NCI-H82 treated with DMSO at 0.1 percent for 48 hours (cell line): ENCODE measurements around the gene ABCG2.
"Not testable (repeated sequence)": the region's sequence is repeated elsewhere in the genome, so short reads cannot be mapped to it uniquely, and the experiment has no call there.

ENCODE experiments used
- DNase-seq: peaks from one replicate; lab custom pipeline; 2025; ENCODE audit not compliant: unreplicated experiment; lab: John Stamatoyannopoulos, UW

The ABCG2 gene

GRCh38 chr4:88169298-88169697 is 10.9 kb upstream of the ABCG2 start:
- DNase-seq, result no peak

- no peak for DNase-seq
These were observed 8.2 kb upstream of the ABCG2 start for GRCh38 chr4:88166608-88167007.

GRCh38 chr4:88163336-88163735 is 4.9 kb upstream of the ABCG2 start:
- DNase-seq, result no peak

GRCh38 chr4:88162626-88163025 is 4.2 kb upstream of the ABCG2 start:
- DNase-seq, result no peak

- DNase-seq, result no peak
These were observed 838 bp upstream of the ABCG2 start for GRCh38 chr4:88159229-88159725.

GRCh38 chr4:88158038-88158488 is 376 bp downstream of the ABCG2 start:
- DNase-seq, result no peak

GRCh38 chr4:88152331-88152730 is 6.1 kb downstream of the ABCG2 start:
- not testable (repeated sequence) for DNase-seq

- DNase-seq, result no peak
These were observed 9.9 kb downstream of the ABCG2 start for GRCh38 chr4:88148560-88148959.

GRCh38 chr4:88147799-88148217 is 10.6 kb downstream of the ABCG2 start:
- no peak for DNase-seq

GRCh38 chr4:88146891-88147290 is 11.5 kb downstream of the ABCG2 start:
- no peak for DNase-seq

GRCh38 chr4:88144866-88145300 is 13.6 kb downstream of the ABCG2 start:
- DNase-seq, result no peak

GRCh38 chr4:88144048-88144447 is 14.4 kb downstream of the ABCG2 start:
- no peak for DNase-seq

- DNase-seq, result no peak
These were observed 14.9 kb downstream of the ABCG2 start for GRCh38 chr4:88143504-88143903.

- DNase-seq, result no peak
These were observed 19.9 kb downstream of the ABCG2 start for GRCh38 chr4:88138561-88138960.

GRCh38 chr4:88137112-88137511 is 21.3 kb downstream of the ABCG2 start:
- DNase-seq, result no peak

- DNase-seq, result no peak
These were observed 22.2 kb downstream of the ABCG2 start for GRCh38 chr4:88136249-88136648.

GRCh38 chr4:88135356-88135663 is 23.1 kb downstream of the ABCG2 start:
- DNase-seq, result no peak

GRCh38 chr4:88134536-88135355 is 23.7 kb downstream of the ABCG2 start:
- DNase-seq, result no peak

GRCh38 chr4:88134111-88134510 is 24.3 kb downstream of the ABCG2 start:
- no peak for DNase-seq

GRCh38 chr4:88130544-88131305 is 27.7 kb downstream of the ABCG2 start:
- no peak for DNase-seq

GRCh38 chr4:88130003-88130402 is 28.4 kb downstream of the ABCG2 start:
- DNase-seq, result no peak

GRCh38 chr4:88122260-88122659 is 36.2 kb downstream of the ABCG2 start:
- DNase-seq, result not testable (repeated sequence)
